CD8-positive, alpha-beta memory T cell (primary cell): Measurements from ENCODE around the gene ANTXR2. TPM values are rescaled to one million over a fixed set of nuclear protein-coding genes. Genes with fewer than 3 reads are reported as not detected.

Source experiments
- CTCF ChIA-PET: fragments of 350-600 bp; sonication (Branson Sonifier 250); formaldehyde crosslinking; loops from one replicate; lab custom pipeline; 2021; ENCODE audit warnings: antibody characterized with exemption; lab: Charles Lee
- POLR2A ChIA-PET: fragments of 350-600 bp; sonication (Branson Sonifier 250); formaldehyde crosslinking; loops from one replicate; lab custom pipeline; 2021; ENCODE audit warnings: antibody characterized with exemption; lab: Charles Lee
- DNase-seq, 5 donors: peaks; one replicate each; pipeline versions ENCODE4 v3.0.0 to v3.0.0-alpha.2; 2020 to 2022; ENCODE audit warnings: mixed read lengths in 1 of 5
- H3K27ac ChIP-seq: one replicate; pipeline ENCODE4 v1.7.0; 2013; ENCODE audit warnings: low read depth, mild to moderate bottlenecking, low read length, moderate library complexity
- H3K27me3 ChIP-seq: 2 replicates; pipeline ENCODE4 v1.7.0; 2013; ENCODE audit warnings: low read length, mild to moderate bottlenecking; ENCODE audit not compliant: insufficient read depth, poor library complexity, severe bottlenecking
- H3K36me3 ChIP-seq: 2 replicates; pipeline ENCODE4 v1.7.0; 2013; ENCODE audit warnings: mild to moderate bottlenecking, low read length, moderate library complexity; ENCODE audit not compliant: insufficient read depth
- H3K4me1 ChIP-seq: 2 replicates; pipeline ENCODE4 v1.7.0; 2013; ENCODE audit warnings: mild to moderate bottlenecking, low read length, moderate library complexity; ENCODE audit not compliant: insufficient read depth
- H3K4me3 ChIP-seq: 2 replicates; pipeline ENCODE4 v1.7.0; 2013; ENCODE audit warnings: mild to moderate bottlenecking, low read length
- H3K9me3 ChIP-seq: 2 replicates; pipeline ENCODE4 v1.7.0; 2013; ENCODE audit warnings: mild to moderate bottlenecking, low read length
- H3K27ac Mint-ChIP-seq, 8 donors: one replicate each; pipeline ENCODE4 v1.8.0; 2020 to 2021; ENCODE audit warnings: mixed read lengths in 8 of 8, mild to moderate bottlenecking in 6 of 8, inconsistent platforms in 3 of 8, moderate library complexity in 3 of 8
- H3K27me3 Mint-ChIP-seq, 2 donors: one replicate each; pipeline ENCODE4 v1.8.0; 2020 to 2021; ENCODE audit warnings: mixed read lengths in 2 of 2, mild to moderate bottlenecking in 1 of 2, moderate library complexity in 1 of 2
- H3K36me3 Mint-ChIP-seq, 3 donors: one replicate each; pipeline ENCODE4 v1.8.0; 2020 to 2021; ENCODE audit warnings: mixed read lengths in 3 of 3, inconsistent platforms in 1 of 3, mild to moderate bottlenecking in 1 of 3
- H3K4me1 Mint-ChIP-seq, 3 donors: one replicate each; pipeline ENCODE4 v1.8.0; 2020 to 2021; ENCODE audit warnings: mixed read lengths in 3 of 3, inconsistent platforms in 1 of 3, mild to moderate bottlenecking in 1 of 3
- H3K4me3 Mint-ChIP-seq, 7 donors: one replicate each; pipeline ENCODE4 v1.8.0; 2020 to 2021; ENCODE audit warnings: mixed read lengths in 7 of 7, mild to moderate bottlenecking in 6 of 7, moderate library complexity in 4 of 7, inconsistent platforms in 2 of 7
- H3K9me3 Mint-ChIP-seq, 5 donors: one replicate each; pipeline ENCODE4 v1.8.0; 2020 to 2022; ENCODE audit warnings: mixed read lengths in 5 of 5, mild to moderate bottlenecking in 3 of 5, moderate library complexity in 2 of 5, inconsistent platforms in 1 of 5
- polyA plus RNA-seq: library from polyadenylated mRNA; unstranded; fragments of 300-500 nt; fragmentation: Illumina TruSeq; gene quantifications from one replicate; pipeline ENCODE4 v1.2.3, GENCODE V29; 2021
- total RNA-seq, 2 experiments: library from RNA; stranded (reverse); gene quantifications; one replicate each; pipeline ENCODE4 v1.2.3, GENCODE V29; 2021

The ANTXR2 gene
- total and polyA plus RNA-seq, 3 experiments from 2014 or later: 18.2 to 44.2 (median 20.6) TPM

- Histone ChIP-seq H3K27ac (no peak overlapping the region), H3K4me1 (no peaks in the 10 kb centered on the region), H3K4me3 (no peak overlapping the region), H3K36me3 (no peaks in the 10 kb centered on the region), H3K9me3 (no peaks in the 10 kb centered on the region), H3K27me3 (no peaks in the 10 kb centered on the region)
- POLR2A ChIA-PET: no interaction called here
- H3K36me3 Mint-ChIP-seq: peaks cover 0 to 4% (median 4%) of the 10 kb centered on the region in 3 donors
- H3K27ac Mint-ChIP-seq: peak overlapping the region in 1 of 8 donors; percentile 0
- H3K27me3 Mint-ChIP-seq: peaks cover 0 to 2% of the 10 kb centered on the region in 2 donors
- H3K9me3 Mint-ChIP-seq: no peaks in the 10 kb centered on the region
- CTCF ChIA-PET: no interaction called here
- no peak for DNase-seq
- H3K4me3 Mint-ChIP-seq: no peak overlapping the region
- peaks cover 0 to 1% (median 0%) of the 10 kb centered on the region in 3 donors for H3K4me1 Mint-ChIP-seq
Measured at GRCh38 chr4:79935274-79935673, 137.8 kb downstream of the ANTXR2 start.

GRCh38 chr4:79934660-79935059 lies 138.4 kb downstream of the ANTXR2 start:
- no peaks in the 10 kb centered on the region for H3K9me3 ChIP-seq
- Mint-ChIP-seq H3K4me1 (peaks cover 0 to 1% (median 0%) of the 10 kb centered on the region in 3 donors), H3K4me3 (no peak overlapping the region), H3K27ac (no peak overlapping the region), H3K27me3 (peaks cover 0 to 2% of the 10 kb centered on the region in 2 donors), H3K9me3 (no peaks in the 10 kb centered on the region), H3K36me3 (peaks cover 0 to 4% (median 4%) of the 10 kb centered on the region in 3 donors)
- H3K36me3 ChIP-seq: no peaks in the 10 kb centered on the region
- H3K27ac ChIP-seq: no peak overlapping the region
- no peak overlapping the region for H3K4me3 ChIP-seq
- no peaks in the 10 kb centered on the region for H3K27me3 ChIP-seq
- CTCF ChIA-PET: no interaction called here
- no peaks in the 10 kb centered on the region for H3K4me1 ChIP-seq
- POLR2A ChIA-PET: no interaction called here
- no peak for DNase-seq

- Mint-ChIP-seq H3K27ac (no peak overlapping the region), H3K9me3 (no peaks in the 10 kb centered on the region), H3K36me3 (peaks cover 0 to 10% (median 6%) of the 10 kb centered on the region in 3 donors), H3K4me1 (peaks cover 0 to 3% (median 1%) of the 10 kb centered on the region in 3 donors), H3K4me3 (no peak overlapping the region), H3K27me3 (peaks cover 0 to under 1% of the 10 kb centered on the region in 2 donors)
- POLR2A ChIA-PET: no interaction called here
- CTCF ChIA-PET: no interaction called here
- Histone ChIP-seq H3K9me3 (no peaks in the 10 kb centered on the region), H3K4me1 (no peaks in the 10 kb centered on the region), H3K27me3 (no peaks in the 10 kb centered on the region), H3K36me3 (no peaks in the 10 kb centered on the region), H3K27ac (no peak overlapping the region), H3K4me3 (no peak overlapping the region)
- DNase-seq: no peak
Measured at GRCh38 chr4:79927931-79928330, 145.1 kb downstream of the ANTXR2 start.

GRCh38 chr4:79923281-79923680 lies 149.7 kb downstream of the ANTXR2 start:
- Histone ChIP-seq H3K9me3 (no peaks in the 10 kb centered on the region), H3K27ac (no peak overlapping the region), H3K27me3 (no peaks in the 10 kb centered on the region), H3K36me3 (no peaks in the 10 kb centered on the region), H3K4me1 (no peaks in the 10 kb centered on the region), H3K4me3 (no peak overlapping the region)
- H3K4me1 Mint-ChIP-seq: peaks cover 0 to 7% (median 0%) of the 10 kb centered on the region in 3 donors
- H3K36me3 Mint-ChIP-seq: peaks cover 0 to 9% (median 3%) of the 10 kb centered on the region in 3 donors
- ChIA-PET POLR2A (no interaction called here), CTCF (no interaction called here)
- no peaks in the 10 kb centered on the region for H3K9me3 Mint-ChIP-seq
- H3K4me3 Mint-ChIP-seq: no peak overlapping the region
- no peak for DNase-seq
- no peak overlapping the region for H3K27ac Mint-ChIP-seq
- H3K27me3 Mint-ChIP-seq: no peaks in the 10 kb centered on the region

- Histone ChIP-seq H3K4me3 (no peak overlapping the region), H3K4me1 (no peaks in the 10 kb centered on the region), H3K9me3 (no peaks in the 10 kb centered on the region), H3K27ac (no peak overlapping the region), H3K36me3 (no peaks in the 10 kb centered on the region), H3K27me3 (no peaks in the 10 kb centered on the region)
- Mint-ChIP-seq H3K36me3 (peaks cover 0 to 1% (median 1%) of the 10 kb centered on the region in 3 donors), H3K9me3 (no peaks in the 10 kb centered on the region), H3K4me1 (peaks cover 0 to 7% (median 0%) of the 10 kb centered on the region in 3 donors), H3K27me3 (no peaks in the 10 kb centered on the region), H3K4me3 (no peak overlapping the region), H3K27ac (no peak overlapping the region)
- CTCF ChIA-PET: no interaction called here
- DNase-seq: no peak
- POLR2A ChIA-PET: no interaction called here
Measured at GRCh38 chr4:79922011-79922410, 151.0 kb downstream of the ANTXR2 start.

- H3K27ac ChIP-seq: no peak overlapping the region
- H3K27me3 ChIP-seq: no peaks in the 10 kb centered on the region
- H3K4me1 Mint-ChIP-seq: peaks cover 0 to 7% (median 0%) of the 10 kb centered on the region in 3 donors
- no peak overlapping the region for H3K4me3 Mint-ChIP-seq
- no peak for DNase-seq
- peak overlapping the region in 2 of 8 donors; percentile 52 to 81 for H3K27ac Mint-ChIP-seq
- ChIA-PET POLR2A (no interaction called here), CTCF (no interaction called here)
- H3K36me3 Mint-ChIP-seq: peaks cover 0 to 1% (median 0%) of the 10 kb centered on the region in 3 donors
- H3K9me3 Mint-ChIP-seq: no peaks in the 10 kb centered on the region
- H3K9me3 ChIP-seq: no peaks in the 10 kb centered on the region
- H3K36me3 ChIP-seq: no peaks in the 10 kb centered on the region
- no peak overlapping the region for H3K4me3 ChIP-seq
- no peaks in the 10 kb centered on the region for H3K27me3 Mint-ChIP-seq
- H3K4me1 ChIP-seq: no peaks in the 10 kb centered on the region
Measured at GRCh38 chr4:79920163-79920853, 152.7 kb downstream of the ANTXR2 start.

- H3K9me3 Mint-ChIP-seq: no peaks in the 10 kb centered on the region
- no peak overlapping the region for H3K27ac Mint-ChIP-seq
- no peaks in the 10 kb centered on the region for H3K36me3 ChIP-seq
- H3K4me1 ChIP-seq: no peaks in the 10 kb centered on the region
- no peak overlapping the region for H3K4me3 Mint-ChIP-seq
- H3K4me3 ChIP-seq: no peak overlapping the region
- CTCF ChIA-PET: interaction anchor here (1.0 kb wide), 1 partner anchor 13 kb away, joined by 3 read pairs; no protein-coding TSS in a partner anchor
- H3K27me3 Mint-ChIP-seq: no peaks in the 10 kb centered on the region
- H3K9me3 ChIP-seq: no peaks in the 10 kb centered on the region
- no peak for DNase-seq
- POLR2A ChIA-PET: no interaction called here
- H3K27me3 ChIP-seq: no peaks in the 10 kb centered on the region
- H3K36me3 Mint-ChIP-seq: peaks cover 0 to under 1% (median 0%) of the 10 kb centered on the region in 3 donors
- no peak overlapping the region for H3K27ac ChIP-seq
- H3K4me1 Mint-ChIP-seq: peaks cover 11 to 16% (median 12%) of the 10 kb centered on the region in 3 donors
Measured at GRCh38 chr4:79918292-79918691, 154.7 kb downstream of the ANTXR2 start.

- H3K27ac Mint-ChIP-seq: no peak overlapping the region
- Histone ChIP-seq H3K4me3 (no peak overlapping the region), H3K27ac (no peak overlapping the region), H3K27me3 (no peaks in the 10 kb centered on the region), H3K36me3 (no peaks in the 10 kb centered on the region), H3K4me1 (no peaks in the 10 kb centered on the region), H3K9me3 (no peaks in the 10 kb centered on the region)
- peaks cover 11 to 17% (median 12%) of the 10 kb centered on the region in 3 donors for H3K4me1 Mint-ChIP-seq
- peak; percentile 1 to 57 (median 18) for DNase-seq
- ChIA-PET CTCF (interaction anchor here (1.0 kb wide), 1 partner anchor 14 kb away, joined by 3 read pairs; no protein-coding TSS in a partner anchor), POLR2A (no interaction called here)
- H3K4me3 Mint-ChIP-seq: no peak overlapping the region
- no peaks in the 10 kb centered on the region for H3K9me3 Mint-ChIP-seq
- H3K36me3 Mint-ChIP-seq: no peaks in the 10 kb centered on the region
- H3K27me3 Mint-ChIP-seq: no peaks in the 10 kb centered on the region
Measured at GRCh38 chr4:79917246-79917645, 155.8 kb downstream of the ANTXR2 start.
